H1 (cell line): ENCODE measurements around the gene EIF2S1. TPM values are rescaled to one million over a fixed set of nuclear protein-coding genes. Genes with fewer than 3 reads are reported as not detected.

Experiments
- CEBPB ChIP-seq: IDR thresholded peaks from 2 replicates; pipeline ENCODE4 v1.6.1; 2012; ENCODE audit warnings: low read depth, low read length
- GTF2F1 ChIP-seq: IDR thresholded peaks from 2 replicates; pipeline ENCODE4 v1.6.1; 2012; ENCODE audit warnings: low read depth, low read length, improper control_type of control experiment, borderline replicate concordance
- JUN ChIP-seq: IDR thresholded peaks from 2 replicates; pipeline ENCODE4 v1.6.1; 2011; ENCODE audit warnings: low read depth, mild to moderate bottlenecking, improper control_type of control experiment, low read length
- RAD21 ChIP-seq, 2 experiments: IDR thresholded peaks in 1 of 2; conservative IDR thresholded peaks in 1 of 2; 2 replicates each; pipeline ENCODE4 v1.6.1; 2011; ENCODE audit warnings: low read depth in 2 of 2, low read length in 2 of 2, improper control_type of control experiment in 1 of 2, inconsistent platforms in 1 of 2, mild to moderate bottlenecking in 1 of 2, moderate library complexity in 1 of 2
- TAF1 ChIP-seq: IDR thresholded peaks from 2 replicates; pipeline ENCODE4 v1.6.1; 2011; ENCODE audit warnings: mild to moderate bottlenecking, low read depth, low read length
- polyA plus RNA-seq, 7 experiments: library from polyadenylated mRNA; depleted of rRNA in 3 of 7; stranded (reverse) in 5 of 7; unstranded in 2 of 7; fragments of >200 nt in 5 of 7; fragments of 200-250 nt in 2 of 7; gene quantifications; 1 replicate in 5 of 7; 2 replicates in 1 of 7; 4 replicates in 1 of 7; pipeline versions ENCODE4 v1.2.1 to v1.2.3, GENCODE V29; 2011 to 2013; ENCODE audit warnings: missing spikeins in 2 of 7, mixed read lengths in 2 of 7
- total RNA-seq: library from RNA; stranded (reverse); fragmentation: NEBNext Ultra II Directional; extraction: Animal tissue kit (Norgen Biotek cat#: 25700); gene quantifications from 2 replicates; pipeline ENCODE4 v1.2.1, GENCODE V29; 2021
- TF ChIP-seq, protein P1 (sequence below): IDR thresholded peaks from 2 replicates; pipeline ENCODE4 v1.6.1; 2012; ENCODE audit warnings: inconsistent platforms

EIF2S1 gene
- total and polyA plus RNA-seq, 2 of the 8 experiments (the other 6 are each of a cell fraction or from before 2014, with no cell fraction given) = 35.1 to 146 TPM

DNA sequence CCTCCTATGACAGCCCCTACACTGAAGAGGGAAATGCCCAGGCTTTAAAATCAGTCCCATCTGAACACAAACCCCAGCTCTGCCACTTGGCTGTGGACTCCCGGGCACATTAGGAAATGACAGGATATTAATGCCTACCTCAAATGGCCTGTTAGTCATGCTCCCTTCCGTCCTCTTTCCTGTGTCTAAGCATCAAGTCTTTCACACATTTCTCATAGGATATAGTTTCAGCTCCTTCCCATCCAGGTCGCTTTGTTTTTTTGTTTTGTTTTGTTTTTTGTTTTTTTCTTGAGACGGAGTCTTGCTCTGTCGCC lies 35.7 kb downstream of the EIF2S1 start (continued):
- no peak for TF ChIP-seq RAD21 (IDR thresholded peaks at IDR 0.05 in 1 of 2, conservative IDR thresholded peaks at IDR 0.05 in 1 of 2; ENCODE audit: low read depth in 2 of 2, low read length in 2 of 2)
- no peak for TF ChIP-seq TAF1
- TF ChIP-seq CEBPB = no peak
- TF ChIP-seq, protein P1, sequence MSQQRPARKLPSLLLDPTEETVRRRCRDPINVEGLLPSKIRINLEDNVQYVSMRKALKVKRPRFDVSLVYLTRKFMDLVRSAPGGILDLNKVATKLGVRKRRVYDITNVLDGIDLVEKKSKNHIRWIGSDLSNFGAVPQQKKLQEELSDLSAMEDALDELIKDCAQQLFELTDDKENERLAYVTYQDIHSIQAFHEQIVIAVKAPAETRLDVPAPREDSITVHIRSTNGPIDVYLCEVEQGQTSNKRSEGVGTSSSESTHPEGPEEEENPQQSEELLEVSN = no peak
- TF ChIP-seq JUN = no peak
- no peak for TF ChIP-seq GTF2F1
